ENCODE data around the gene TTC7B. TPM values are rescaled to one million over a fixed set of nuclear protein-coding genes. Genes with fewer than 3 reads are reported as not detected.

The TTC7B gene
- total and polyA plus RNA-seq, 2 donors (not counting 1 experiment from before 2014, with no cell fraction given): 0.36 to 3.2 TPM

GRCh38 chr14:90614696-90615516, 201.3 kb downstream of the TTC7B start:
- ChIA-PET POLR2A (no interaction called here), CTCF (no interaction called here)
- Histone ChIP-seq H3K27me3 (replicated peaks in 1 of 4; ENCODE audit: control extremely low read depth in 1 of 4, control insufficient read depth in 3 of 4, insufficient read depth in 4 of 4, low read length in 3 of 4) (no peaks in the 10 kb centered on the region), H3K4me2 (replicated peaks; ENCODE audit: low read depth, low read length, poor library complexity, severe bottlenecking) (no peak overlapping the region), H4K20me1 (ENCODE audit: control insufficient read depth, insufficient read depth, low read length, poor library complexity, severe bottlenecking) (no peaks in the 10 kb centered on the region), H3K4me1 (ENCODE audit: control insufficient read depth in 2 of 2, insufficient read depth in 2 of 2, low read length in 2 of 2) (no peaks in the 10 kb centered on the region), H3K4me3 (ENCODE audit: control extremely low read depth in 1 of 5, extremely low read depth in 1 of 5, insufficient read depth in 1 of 5, low read depth in 2 of 5, low read length in 4 of 5) (no peak overlapping the region), H3K27ac (ENCODE audit: low read length in 2 of 2) (no peak overlapping the region), H3K9me3 (ENCODE audit: control extremely low read depth in 1 of 3, control insufficient read depth in 2 of 3, insufficient read depth in 1 of 3, low read length in 2 of 3) (no peaks in the 10 kb centered on the region), H3K9ac (ENCODE audit: low read length) (no peak overlapping the region), H3K79me2 (ENCODE audit: control insufficient read depth, insufficient read depth, low read length) (no peaks in the 10 kb centered on the region), H2AFZ (ENCODE audit: insufficient read depth, low read depth, low read length, poor library complexity, severe bottlenecking) (no peak overlapping the region), H3K36me3 (replicated peaks in 1 of 2; ENCODE audit: control extremely low read depth in 1 of 2, control insufficient read depth in 1 of 2, extremely low read depth in 1 of 2, insufficient read depth in 2 of 2, low read length in 1 of 2) (no peaks in the 10 kb centered on the region)
- 91% methylated on average over 6 of the region's 10 CpGs for WGBS (ENCODE audit: insufficient coverage)
- Mint-ChIP-seq H3K4me3 (no peak overlapping the region), H3K4me1 (no peaks in the 10 kb centered on the region), H3K9me3 (ENCODE audit: insufficient read depth) (no peaks in the 10 kb centered on the region), H3K27ac (no peak overlapping the region), H3K27me3 (peaks cover 4% of the 10 kb centered on the region)
- ATAC-seq (ENCODE audit: low read depth) (no peak), DNase-seq (no peak)
- no peak for TF ChIP-seq CTCF (IDR thresholded peaks at IDR 0.05)
- no peak for TF ChIP-seq EZH2 (IDR thresholded peaks at IDR 0.05; ENCODE audit: borderline replicate concordance, insufficient read depth, low read depth, low read length, poor library complexity, severe bottlenecking)
- intact Hi-C loops (cut with micrococcal nuclease): no loop called here

- Histone ChIP-seq H3K36me3 (replicated peaks in 1 of 2; ENCODE audit: control extremely low read depth in 1 of 2, control insufficient read depth in 1 of 2, extremely low read depth in 1 of 2, insufficient read depth in 2 of 2, low read length in 1 of 2) (no peaks in the 10 kb centered on the region), H2AFZ (ENCODE audit: insufficient read depth, low read depth, low read length, poor library complexity, severe bottlenecking) (no peak overlapping the region), H4K20me1 (ENCODE audit: control insufficient read depth, insufficient read depth, low read length, poor library complexity, severe bottlenecking) (no peaks in the 10 kb centered on the region), H3K4me2 (replicated peaks; ENCODE audit: low read depth, low read length, poor library complexity, severe bottlenecking) (no peak overlapping the region), H3K4me3 (ENCODE audit: control extremely low read depth in 1 of 5, extremely low read depth in 1 of 5, insufficient read depth in 1 of 5, low read depth in 2 of 5, low read length in 4 of 5) (no peak overlapping the region), H3K27me3 (replicated peaks in 1 of 4; ENCODE audit: control extremely low read depth in 1 of 4, control insufficient read depth in 3 of 4, insufficient read depth in 4 of 4, low read length in 3 of 4) (no peaks in the 10 kb centered on the region), H3K79me2 (ENCODE audit: control insufficient read depth, insufficient read depth, low read length) (no peaks in the 10 kb centered on the region), H3K27ac (ENCODE audit: low read length in 2 of 2) (no peak overlapping the region), H3K4me1 (ENCODE audit: control insufficient read depth in 2 of 2, insufficient read depth in 2 of 2, low read length in 2 of 2) (no peaks in the 10 kb centered on the region), H3K9me3 (ENCODE audit: control extremely low read depth in 1 of 3, control insufficient read depth in 2 of 3, insufficient read depth in 1 of 3, low read length in 2 of 3) (no peaks in the 10 kb centered on the region), H3K9ac (ENCODE audit: low read length) (no peak overlapping the region)
- 87% methylated on average over 2 of the region's 4 CpGs for WGBS (ENCODE audit: insufficient coverage)
- Mint-ChIP-seq H3K27ac (no peak overlapping the region), H3K27me3 (peaks cover 4% of the 10 kb centered on the region), H3K9me3 (ENCODE audit: insufficient read depth) (no peaks in the 10 kb centered on the region), H3K4me3 (no peak overlapping the region), H3K4me1 (no peaks in the 10 kb centered on the region)
- intact Hi-C loops (cut with micrococcal nuclease): no loop called here
- ChIA-PET POLR2A (no interaction called here), CTCF (no interaction called here)
- DNase-seq (no peak), ATAC-seq (ENCODE audit: low read depth) (no peak)
- TF ChIP-seq EZH2 (IDR thresholded peaks at IDR 0.05; ENCODE audit: borderline replicate concordance, insufficient read depth, low read depth, low read length, poor library complexity, severe bottlenecking) (no peak), CTCF (IDR thresholded peaks at IDR 0.05) (no peak)
Observed at GRCh38 chr14:90613997-90614396, 202.2 kb downstream of the TTC7B start.
